Hepatocyte (in vitro differentiated cells): Measurements from ENCODE around the gene PLA2G1B.

Source experiments
- EZH2 ChIP-seq: fragments of 200-600 bp; sonication (generic); IDR thresholded peaks from 2 replicates; pipeline ENCODE4 v1.6.1; 2016; ENCODE audit warnings: antibody characterized with exemption, mild to moderate bottlenecking, borderline replicate concordance
- EZH2phosphoT487 ChIP-seq: fragments of 200-600 bp; sonication (generic); IDR thresholded peaks from one replicate; pipeline ENCODE4 v1.6.1; 2018; ENCODE audit warnings: antibody characterized with exemption, mild to moderate bottlenecking, low read depth, moderate library complexity; ENCODE audit not compliant: unreplicated experiment, severe bottlenecking
- TF ChIP-seq, protein P1 (sequence below): fragments of 200-600 bp; sonication (generic); IDR thresholded peaks from 2 replicates; pipeline ENCODE4 v1.5.1; 2016; ENCODE audit warnings: antibody characterized with exemption, mild to moderate bottlenecking; ENCODE audit not compliant: poor library complexity

GRCh38 chr12:120376416-120376815 lies 48.8 kb upstream of the PLA2G1B start:
- TF ChIP-seq, protein P1, sequence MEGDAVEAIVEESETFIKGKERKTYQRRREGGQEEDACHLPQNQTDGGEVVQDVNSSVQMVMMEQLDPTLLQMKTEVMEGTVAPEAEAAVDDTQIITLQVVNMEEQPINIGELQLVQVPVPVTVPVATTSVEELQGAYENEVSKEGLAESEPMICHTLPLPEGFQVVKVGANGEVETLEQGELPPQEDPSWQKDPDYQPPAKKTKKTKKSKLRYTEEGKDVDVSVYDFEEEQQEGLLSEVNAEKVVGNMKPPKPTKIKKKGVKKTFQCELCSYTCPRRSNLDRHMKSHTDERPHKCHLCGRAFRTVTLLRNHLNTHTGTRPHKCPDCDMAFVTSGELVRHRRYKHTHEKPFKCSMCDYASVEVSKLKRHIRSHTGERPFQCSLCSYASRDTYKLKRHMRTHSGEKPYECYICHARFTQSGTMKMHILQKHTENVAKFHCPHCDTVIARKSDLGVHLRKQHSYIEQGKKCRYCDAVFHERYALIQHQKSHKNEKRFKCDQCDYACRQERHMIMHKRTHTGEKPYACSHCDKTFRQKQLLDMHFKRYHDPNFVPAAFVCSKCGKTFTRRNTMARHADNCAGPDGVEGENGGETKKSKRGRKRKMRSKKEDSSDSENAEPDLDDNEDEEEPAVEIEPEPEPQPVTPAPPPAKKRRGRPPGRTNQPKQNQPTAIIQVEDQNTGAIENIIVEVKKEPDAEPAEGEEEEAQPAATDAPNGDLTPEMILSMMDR: no peak
- no peak for TF ChIP-seq EZH2
- no peak for TF ChIP-seq EZH2phosphoT487
